GM12801 (cell line): ENCODE results near the gene LYPD3.

Experiments
- CTCF ChIP-seq: IDR thresholded peaks from one replicate; pipeline ENCODE4 v1.5.1; 2011; ENCODE audit warnings: control low read depth; ENCODE audit not compliant: insufficient read length; ENCODE audit errors: extremely low read depth

LYPD3 gene

GRCh38 chr19:43438291-43439031 is 26.9 kb downstream of the LYPD3 start:
- no peak for TF ChIP-seq CTCF

- TF ChIP-seq CTCF: no peak
These were observed 27.7 kb downstream of the LYPD3 start for GRCh38 chr19:43437712-43438111.

DNA sequence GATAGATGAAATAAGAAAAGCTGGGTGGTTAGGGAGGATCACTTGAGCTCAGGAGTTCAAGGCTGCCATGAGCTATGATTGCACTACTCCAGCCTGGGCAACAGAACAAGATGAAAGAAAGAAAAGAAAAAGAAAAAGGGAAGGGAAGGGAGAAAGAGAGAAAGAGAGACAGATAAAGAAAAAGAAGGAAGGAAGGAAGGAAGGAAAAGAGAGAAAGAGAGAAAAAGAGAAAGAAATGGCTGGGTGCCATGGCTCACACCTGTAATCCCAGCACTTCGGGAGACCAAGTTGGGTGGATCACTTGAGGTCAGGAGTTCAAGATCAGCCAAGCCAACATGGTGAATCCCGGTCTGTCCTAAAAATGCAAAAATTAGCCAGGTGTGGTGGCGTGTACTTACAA is 29.6 kb downstream of the LYPD3 start:
- no peak for TF ChIP-seq CTCF

DNA sequence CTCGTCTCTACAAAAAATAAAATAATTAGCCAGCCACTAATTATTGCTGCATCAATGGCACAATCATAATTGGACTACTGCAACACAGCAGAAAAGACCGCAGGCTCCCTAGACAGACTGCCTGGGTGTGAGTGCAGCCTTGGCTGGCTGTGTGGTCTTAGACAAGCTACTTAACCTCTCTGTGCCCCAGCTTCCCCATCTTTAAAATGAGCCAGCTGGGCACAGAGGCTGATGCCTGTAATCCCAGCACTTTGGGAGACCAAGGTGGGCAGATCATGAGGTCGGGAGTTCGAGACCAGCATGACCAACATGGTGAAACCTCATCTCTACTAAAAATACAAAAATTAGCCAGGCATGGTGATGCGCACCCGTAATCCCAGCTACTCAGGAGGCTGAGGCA is 31.7 kb downstream of the LYPD3 start:
- no peak for TF ChIP-seq CTCF

- TF ChIP-seq CTCF: no peak
These were observed 32.1 kb downstream of the LYPD3 start for GRCh38 chr19:43433358-43433673.

GRCh38 chr19:43430976-43431375 is 34.4 kb downstream of the LYPD3 start:
- no peak for TF ChIP-seq CTCF

GRCh38 chr19:43430142-43430710 is 35.2 kb downstream of the LYPD3 start:
- no peak for TF ChIP-seq CTCF
